22Rv1 (cell line): ENCODE data around the gene ARID1B.

Experiments used
- H3K27ac ChIP-seq: fragments of 450-650 bp; 2 replicates; pipeline ENCODE4 v1.5.1; 2017
- CTCF ChIP-seq: fragments of 450-650 bp; IDR thresholded peaks from 2 replicates; pipeline ENCODE4 v1.5.1; 2017; ENCODE audit warnings: mild to moderate bottlenecking
- ZFX ChIP-seq: fragments of 450-650 bp; IDR thresholded peaks from 2 replicates; pipeline ENCODE4 v1.6.1; 2017; ENCODE audit warnings: antibody characterized with exemption, borderline replicate concordance

Gene ARID1B

GRCh38 chr6:157185171-157185570 is 408.0 kb downstream of the ARID1B start:
- H3K27ac ChIP-seq: no peak overlapping the region
- TF ChIP-seq ZFX (no peak), CTCF (no peak)

- H3K27ac ChIP-seq: no peak overlapping the region
- TF ChIP-seq ZFX: no peak
- no peak for TF ChIP-seq CTCF
These were observed 408.8 kb downstream of the ARID1B start for GRCh38 chr6:157185986-157186385.

- TF ChIP-seq ZFX: no peak
- TF ChIP-seq CTCF: no peak
- peak overlapping the region; percentile 34 for H3K27ac ChIP-seq
These were observed 409.6 kb downstream of the ARID1B start for GRCh38 chr6:157186785-157187181.

- peak overlapping the region; percentile 34 for H3K27ac ChIP-seq
- TF ChIP-seq ZFX: no peak
- no peak for TF ChIP-seq CTCF
These were observed 410.3 kb downstream of the ARID1B start for GRCh38 chr6:157187182-157188083.

GRCh38 chr6:157188213-157188612 is 411.0 kb downstream of the ARID1B start:
- H3K27ac ChIP-seq: no peak overlapping the region
- TF ChIP-seq CTCF (no peak), ZFX (no peak)

GRCh38 chr6:157193443-157193996 is 416.3 kb downstream of the ARID1B start:
- peak overlapping the region; percentile 25 for H3K27ac ChIP-seq
- TF ChIP-seq CTCF (no peak), ZFX (no peak)

GRCh38 chr6:157194110-157194509 is 416.9 kb downstream of the ARID1B start:
- no peak for TF ChIP-seq CTCF
- TF ChIP-seq ZFX: no peak
- peak overlapping the region; percentile 25 for H3K27ac ChIP-seq
